ENCODE results near the gene SH3TC1. TPM values are rescaled to one million over a fixed set of nuclear protein-coding genes. Genes with fewer than 3 reads are reported as not detected.

Gene SH3TC1
- total RNA-seq, 1 experiment from 2014 or later: 5.0 TPM

DNA sequence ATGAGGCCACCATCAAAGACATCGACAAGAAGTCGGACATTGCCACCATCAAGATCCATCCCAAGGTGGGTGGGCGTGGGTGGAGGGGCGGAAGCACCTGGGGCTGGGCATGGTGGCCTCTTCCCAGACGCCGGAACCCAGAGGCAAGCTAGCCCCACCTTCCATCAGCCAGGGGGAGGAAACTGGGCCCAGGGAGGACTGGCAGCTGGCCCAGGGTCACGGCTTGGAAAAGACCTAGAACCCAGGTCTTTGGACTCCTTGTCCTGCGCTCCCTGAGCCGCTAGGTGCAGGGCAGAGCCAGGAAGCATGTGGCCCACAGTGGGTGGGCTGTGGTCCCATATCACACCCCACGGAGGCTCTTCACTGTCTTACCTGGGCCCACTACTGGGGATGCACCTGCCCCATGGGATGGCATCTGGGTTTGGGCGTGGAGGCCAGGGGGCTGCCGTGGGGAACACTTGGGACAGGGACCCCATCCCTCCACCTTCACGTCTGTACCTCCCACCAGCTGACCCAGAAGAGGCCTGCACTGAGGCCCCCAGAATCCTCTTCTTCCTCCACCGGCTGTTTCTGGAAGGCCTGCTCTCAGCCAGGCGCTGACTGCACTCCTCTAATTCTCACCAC lies 87.7 kb downstream of the SH3TC1 start:
- no peak for DNase-seq (ENCODE audit: low read depth)

DNA sequence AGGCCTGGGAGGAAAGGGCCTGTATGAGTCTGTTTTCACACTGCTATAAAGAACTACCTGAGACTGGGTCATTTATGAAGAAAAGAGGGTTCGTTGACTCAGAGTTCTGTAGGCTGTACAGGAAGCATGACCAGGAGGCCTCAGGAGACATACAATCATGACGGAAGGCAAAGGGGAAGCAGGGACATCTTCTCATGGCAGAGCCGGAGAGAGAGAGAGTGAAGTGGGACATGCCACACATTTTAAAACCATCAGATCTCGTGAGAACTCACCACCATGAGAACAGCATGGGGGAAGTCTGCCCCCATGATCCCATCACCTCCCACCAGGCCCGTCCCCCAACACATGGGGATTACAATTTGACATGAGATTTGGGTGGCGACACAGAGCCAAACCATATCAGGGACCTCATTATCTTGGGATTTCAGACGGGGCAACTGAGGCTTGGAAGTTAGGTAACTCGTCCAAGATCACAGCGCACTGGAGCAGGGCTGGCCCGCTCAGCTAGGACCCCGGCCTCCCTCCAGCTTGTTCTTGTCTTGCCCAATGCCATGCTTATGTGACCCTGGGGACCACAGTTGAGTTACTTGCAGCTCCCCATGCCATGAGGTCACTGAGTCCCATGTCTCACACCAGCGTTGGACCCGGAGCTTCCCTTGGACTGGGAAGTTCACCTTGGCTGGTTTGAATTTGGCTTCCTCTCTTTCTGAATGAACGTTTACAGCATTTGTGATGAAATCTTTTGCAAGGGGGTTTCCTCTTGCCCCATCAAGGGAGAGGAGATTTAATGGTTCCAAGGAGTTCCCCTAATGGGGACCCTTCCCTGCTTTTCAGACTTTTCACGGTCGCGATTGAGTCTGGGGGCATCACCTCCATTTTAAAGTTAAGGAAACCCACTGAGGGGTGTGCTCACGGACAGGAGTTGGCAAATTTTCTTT lies 88.5 kb downstream of the SH3TC1 start:
- DNase-seq (ENCODE audit: low read depth): no peak

DNA sequence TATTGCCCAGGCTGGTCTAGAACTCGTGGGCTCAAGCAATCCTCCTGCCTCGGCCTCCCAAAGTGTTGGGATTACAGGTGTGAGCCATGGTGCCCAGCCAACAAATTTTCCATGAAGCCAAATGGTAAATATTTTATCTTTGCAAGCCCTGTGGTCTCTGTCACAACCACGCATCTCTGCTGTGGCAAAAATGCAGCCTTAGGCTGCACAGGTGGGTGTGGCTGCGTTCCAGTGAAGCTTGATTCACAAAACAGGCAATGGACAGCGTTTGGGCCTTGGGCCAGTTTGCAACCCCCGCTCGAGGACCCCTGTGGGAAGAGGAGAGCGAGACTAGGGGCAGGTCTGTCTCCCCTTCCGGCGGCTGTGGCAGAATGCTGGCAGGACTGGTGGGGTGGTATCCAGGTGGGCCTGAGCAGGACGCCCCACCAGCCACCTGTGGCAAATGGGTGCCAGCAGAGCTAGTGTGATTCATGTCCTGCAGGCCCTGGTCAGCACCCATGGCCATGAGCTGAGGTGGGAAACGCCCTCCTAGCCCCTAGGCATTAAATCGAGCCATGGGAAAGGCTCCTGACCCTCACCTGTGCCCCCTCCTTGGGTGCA lies 90.2 kb downstream of the SH3TC1 start:
- no peak for DNase-seq (ENCODE audit: low read depth)

GRCh38 chr4:8289956-8290700 lies 91.0 kb downstream of the SH3TC1 start:
- DNase-seq (ENCODE audit: low read depth): no peak

DNA sequence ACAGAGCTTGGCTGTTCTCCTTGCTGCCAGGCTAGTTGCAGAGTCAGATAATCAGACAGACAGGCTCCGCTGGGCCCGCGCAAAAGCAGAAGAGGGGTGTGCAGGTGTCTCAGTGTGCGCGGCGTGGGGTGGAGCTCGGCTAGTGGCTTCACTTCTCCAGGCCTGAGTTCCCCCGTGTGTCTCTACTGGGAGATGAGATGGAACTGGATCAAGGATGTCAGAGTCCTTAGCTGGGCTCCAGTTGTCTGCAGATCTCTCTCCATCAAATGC lies 91.5 kb downstream of the SH3TC1 start:
- DNase-seq (ENCODE audit: low read depth): no peak

Other genes with a start within 250 kb of the SH3TC1 start
- gene ABLIM2, start 40.5 kb upstream of the SH3TC1 start, total RNA-seq (2014; rRNA removed): 1.7 and 2.6 TPM in 2 replicates
- 69.6 and 116 TPM in 2 replicates for gene HTRA3, start 70.5 kb downstream of the SH3TC1 start, total RNA-seq (2014; rRNA removed)
- 24.2 and 27.3 TPM in 2 replicates for gene ACOX3, start 241.4 kb downstream of the SH3TC1 start, total RNA-seq (2014; rRNA removed)
- 12.6 and 14.9 TPM in 2 replicates for gene TRMT44, start 241.5 kb downstream of the SH3TC1 start, total RNA-seq (2014; rRNA removed)